C4-2B (cell line): ENCODE measurements around the gene SORCS1.

Experiments used
- CTCF ChIP-seq: fragments of 450-650 bp; conservative IDR thresholded peaks from 2 replicates; pipeline ENCODE4 v1.5.1; 2017; ENCODE audit warnings: mild to moderate bottlenecking
- ZFX ChIP-seq: fragments of 450-650 bp; IDR thresholded peaks from 2 replicates; pipeline ENCODE4 v1.6.1; 2017

- TF ChIP-seq CTCF = no peak
- TF ChIP-seq ZFX = no peak
These were observed 253.4 kb downstream of the SORCS1 start for GRCh38 chr10:106911096-106911495.
